Adrenal gland (tissue), 12 donors: Measurements from ENCODE around the gene FBXO41. TPM values are rescaled to one million over a fixed set of nuclear protein-coding genes. Genes with fewer than 3 reads are reported as not detected.
"Not testable (repeated sequence)": the region's sequence is repeated elsewhere in the genome, so short reads cannot be mapped to it uniquely, and the experiment has no call there.

Experiments used
- DNase-seq, 7 donors: peaks; one replicate each; pipeline ENCODE4 v3.0.0-alpha.2; 2019 to 2020
- H3K27ac ChIP-seq, 5 donors: fragments of 200-600 bp; sonication (generic) in 4 of 5; 1 replicate in 3 of 5; 2 replicates in 2 of 5; pipeline versions ENCODE4 v1.5.1 to v1.8.0; 2016 to 2020; ENCODE audit warnings: mild to moderate bottlenecking in 1 of 5
- H3K27me3 ChIP-seq: fragments of 200-600 bp; 2 replicates; pipeline ENCODE4 v1.8.0; 2021
- H3K36me3 ChIP-seq, 2 donors: fragments of 200-600 bp; replicated peaks in 1 of 2; 1 replicate in 1 of 2; 2 replicates in 1 of 2; pipeline versions ENCODE4 v1.5.1 to v1.8.0; 2018 to 2022
- H3K4me1 ChIP-seq, 2 donors: fragments of 200-600 bp; replicated peaks in 1 of 2; 1 replicate in 1 of 2; 2 replicates in 1 of 2; pipeline versions ENCODE4 v1.5.1 to v1.8.0; 2018 to 2021
- H3K4me3 ChIP-seq, 4 donors: fragments of 200-600 bp; sonication (generic) in 3 of 4; one replicate each; pipeline ENCODE4 v1.5.1; 2016 to 2018
- H3K9me3 ChIP-seq, 3 donors: fragments of 200-600 bp; sonication (generic) in 1 of 3; replicated peaks in 1 of 3; 1 replicate in 2 of 3; 2 replicates in 1 of 3; pipeline versions ENCODE4 v1.5.1 to v1.8.0; 2016 to 2021
- POLR2A ChIP-seq, 2 donors: fragments of 450-650 bp; IDR thresholded peaks; one replicate each; pipeline ENCODE4 v1.6.1; 2017; ENCODE audit warnings: antibody characterized with exemption in 2 of 2, mild to moderate bottlenecking in 2 of 2, moderate library complexity in 1 of 2
- WGBS, 4 donors: extraction: QIAGEN DNeasy Blood & Tissue Kit in 2 of 4; methylation state at CpG; one replicate each; pipeline versions ENCODE4 v1.1.5 to v1.1.7; 2013 to 2017; 5-methylcytosine and 5-hydroxymethylcytosine counted together
- intact Hi-C, 2 donors: fragments of 100-400 bp; cut with DNase I; formaldehyde crosslinking; loops; one replicate each; pipeline versions ENCODE4 v1.14.1 to v1.15.0; 2022 to 2023
- polyA plus RNA-seq, 3 donors: library from polyadenylated mRNA; stranded (reverse); fragments of 200-250 nt in 2 of 3; fragments of 350-450 nt in 1 of 3; fragmentation: Illumina TruSeq in 1 of 3; extraction: RNeasy Lipid Tissue Mini Kit (QIAGEN cat#74804) in 1 of 3; gene quantifications; one replicate each; pipeline ENCODE4 v1.2.3, GENCODE V29; 2013 to 2014
- total RNA-seq, 9 donors: library from RNA; depleted of rRNA in 4 of 9; stranded (reverse); fragments of >200 nt in 4 of 9; fragments of 120-200 nt in 1 of 9; fragmentation: NEBNext Ultra II Directional in 1 of 9; extraction: Animal tissue kit (Norgen Biotek cat#: 25700) in 1 of 9; gene quantifications; one replicate each; pipeline versions ENCODE4 v1.1.0 to v1.2.4, GENCODE V29; 2013 to 2023
- TF ChIP-seq, protein P1 (sequence below), 6 experiments: fragments of 450-650 bp in 4 of 6; fragments of 200-600 bp in 2 of 6; sonication (generic) in 1 of 6; IDR thresholded peaks; 1 replicate in 5 of 6; 2 replicates in 1 of 6; pipeline versions ENCODE4 v1.5.1 to v1.8.0; 2016 to 2021; ENCODE audit warnings: antibody characterized with exemption in 6 of 6, mild to moderate bottlenecking in 2 of 6, moderate library complexity in 1 of 6
- donor health status: healthy with polysubstance abuse.
- donor health status: Bipolar disorder and iron deficiency.
- donor health status: DM: yes; HTN: yes; CAD: no.
- donor health status: DM: no; HTN: no; CAD: no.
- donor health status: DM: no; HTN: no; CAD: no.
- donor health status: DM: yes; HTN: yes; CAD: no.

FBXO41 gene
- total and polyA plus RNA-seq, 12 donors: 1.8 to 12.0 (median 5.5) TPM

- H3K27ac ChIP-seq: no peak overlapping the region
- H3K36me3 ChIP-seq: no peaks in the 10 kb centered on the region
- H3K4me1 ChIP-seq: no peaks in the 10 kb centered on the region
- no peak overlapping the region for H3K4me3 ChIP-seq
- no peaks in the 10 kb centered on the region for H3K9me3 ChIP-seq
- peaks cover 11% of the 10 kb centered on the region for H3K27me3 ChIP-seq
- 79 to 87% (median 81%) methylated on average over 3 to 4 of the region's 4 CpGs for WGBS, 4 donors
- TF ChIP-seq, protein P1, sequence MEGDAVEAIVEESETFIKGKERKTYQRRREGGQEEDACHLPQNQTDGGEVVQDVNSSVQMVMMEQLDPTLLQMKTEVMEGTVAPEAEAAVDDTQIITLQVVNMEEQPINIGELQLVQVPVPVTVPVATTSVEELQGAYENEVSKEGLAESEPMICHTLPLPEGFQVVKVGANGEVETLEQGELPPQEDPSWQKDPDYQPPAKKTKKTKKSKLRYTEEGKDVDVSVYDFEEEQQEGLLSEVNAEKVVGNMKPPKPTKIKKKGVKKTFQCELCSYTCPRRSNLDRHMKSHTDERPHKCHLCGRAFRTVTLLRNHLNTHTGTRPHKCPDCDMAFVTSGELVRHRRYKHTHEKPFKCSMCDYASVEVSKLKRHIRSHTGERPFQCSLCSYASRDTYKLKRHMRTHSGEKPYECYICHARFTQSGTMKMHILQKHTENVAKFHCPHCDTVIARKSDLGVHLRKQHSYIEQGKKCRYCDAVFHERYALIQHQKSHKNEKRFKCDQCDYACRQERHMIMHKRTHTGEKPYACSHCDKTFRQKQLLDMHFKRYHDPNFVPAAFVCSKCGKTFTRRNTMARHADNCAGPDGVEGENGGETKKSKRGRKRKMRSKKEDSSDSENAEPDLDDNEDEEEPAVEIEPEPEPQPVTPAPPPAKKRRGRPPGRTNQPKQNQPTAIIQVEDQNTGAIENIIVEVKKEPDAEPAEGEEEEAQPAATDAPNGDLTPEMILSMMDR (IDR thresholded peaks at IDR 0.05): no peak
- TF ChIP-seq POLR2A (IDR thresholded peaks at IDR 0.05): no peak
- DNase-seq: no peak
- intact Hi-C loops: no loop called here
Observed at GRCh38 chr2:73264783-73265182, 19.5 kb downstream of the FBXO41 start.

GRCh38 chr2:73264332-73264606, 20.0 kb downstream of the FBXO41 start:
- TF ChIP-seq POLR2A (IDR thresholded peaks at IDR 0.05): no peak
- TF ChIP-seq, protein P1 (IDR thresholded peaks at IDR 0.05): no peak
- H3K4me1 ChIP-seq: no peaks in the 10 kb centered on the region
- no peak overlapping the region for H3K27ac ChIP-seq
- peaks cover 7% of the 10 kb centered on the region for H3K27me3 ChIP-seq
- H3K36me3 ChIP-seq: no peaks in the 10 kb centered on the region
- intact Hi-C loops: no loop called here
- 91 to 92% (median 91%) methylated on average over 8 to 15 of the region's 15 CpGs for WGBS, 4 donors
- H3K9me3 ChIP-seq: no peaks in the 10 kb centered on the region
- H3K4me3 ChIP-seq: no peak overlapping the region
- no peak for DNase-seq

DNA sequence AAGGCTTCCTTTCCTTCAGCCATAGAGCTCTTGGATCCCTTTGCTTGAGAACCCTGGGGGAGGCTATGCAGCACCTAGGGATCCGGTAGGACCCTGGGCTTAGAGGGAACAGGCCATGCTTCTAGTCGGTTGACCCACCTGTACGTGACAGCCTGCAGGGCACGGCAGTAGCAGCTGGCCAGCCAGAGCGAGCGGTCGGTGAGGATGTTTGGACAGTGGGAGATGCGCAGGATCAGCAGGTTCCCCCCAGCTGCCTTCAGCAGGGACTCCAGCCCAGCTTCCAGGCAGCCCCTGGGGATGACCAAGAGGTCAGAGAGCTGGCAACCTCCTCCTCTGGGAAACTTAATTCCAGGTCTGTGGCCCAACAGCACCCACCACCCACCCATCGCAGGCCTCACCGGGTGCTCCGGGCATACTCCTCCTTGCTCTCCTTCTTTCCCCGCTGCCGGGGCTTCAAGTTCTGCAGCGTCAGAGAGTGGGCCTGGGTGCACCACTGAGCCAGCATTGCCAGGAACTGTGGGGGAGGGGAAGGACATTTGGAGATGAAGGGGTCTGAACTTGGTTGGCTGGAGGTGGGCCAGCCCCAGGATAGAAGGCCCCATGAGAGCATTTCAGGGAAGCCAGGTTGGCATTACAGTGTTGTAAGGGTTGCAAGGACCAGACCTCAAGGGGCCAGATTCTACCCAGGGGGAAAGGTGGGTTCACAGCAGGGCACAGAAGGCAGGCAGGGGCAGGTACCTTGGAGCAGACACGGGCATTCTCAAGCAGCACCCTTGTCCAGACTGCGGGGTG, 20.5 kb downstream of the FBXO41 start:
- Histone ChIP-seq H3K27ac (no peak overlapping the region), H3K36me3 (no peaks in the 10 kb centered on the region), H3K4me1 (no peaks in the 10 kb centered on the region), H3K4me3 (no peak overlapping the region), H3K27me3 (peaks cover 6% of the 10 kb centered on the region), H3K9me3 (no peaks in the 10 kb centered on the region)
- DNase-seq: no peak
- intact Hi-C loops: no loop called here
- 90 to 96% (median 93%) methylated on average over 12 to 16 of the region's 16 CpGs for WGBS, 4 donors
- TF ChIP-seq, protein P1 (IDR thresholded peaks at IDR 0.05): no peak
- TF ChIP-seq POLR2A (IDR thresholded peaks at IDR 0.05): no peak

- 89 to 91% (median 90%) methylated on average over 17 to 18 of the region's 18 CpGs for WGBS, 4 donors
- H3K27me3 ChIP-seq, H3K4me3 ChIP-seq, H3K4me1 ChIP-seq, intact Hi-C loops, H3K9me3 ChIP-seq, H3K27ac ChIP-seq, DNase-seq, H3K36me3 ChIP-seq: not testable (repeated sequence)
Observed at GRCh38 chr2:73262691-73263429, 21.4 kb downstream of the FBXO41 start.
